ENCODE results near the gene CEP43. TPM values are rescaled to one million over a fixed set of nuclear protein-coding genes. Genes with fewer than 3 reads are reported as not detected.
"Not testable (repeated sequence)": the region's sequence is repeated elsewhere in the genome, so short reads cannot be mapped to it uniquely, and the experiment has no call there.

CEP43 gene, protein sequence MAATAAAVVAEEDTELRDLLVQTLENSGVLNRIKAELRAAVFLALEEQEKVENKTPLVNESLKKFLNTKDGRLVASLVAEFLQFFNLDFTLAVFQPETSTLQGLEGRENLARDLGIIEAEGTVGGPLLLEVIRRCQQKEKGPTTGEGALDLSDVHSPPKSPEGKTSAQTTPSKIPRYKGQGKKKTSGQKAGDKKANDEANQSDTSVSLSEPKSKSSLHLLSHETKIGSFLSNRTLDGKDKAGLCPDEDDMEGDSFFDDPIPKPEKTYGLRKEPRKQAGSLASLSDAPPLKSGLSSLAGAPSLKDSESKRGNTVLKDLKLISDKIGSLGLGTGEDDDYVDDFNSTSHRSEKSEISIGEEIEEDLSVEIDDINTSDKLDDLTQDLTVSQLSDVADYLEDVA
- total RNA-seq = 10 to 100 TPM; 17.4 to 22.5 TPM
- long read RNA-seq, full-length matches to known transcripts = 34 of 48 reads
- long read RNA-seq, partial matches to known transcripts = 3 of 48 reads
- long read RNA-seq, other reads (novel, unspliced or antisense) = 11 of 48 reads

DNA sequence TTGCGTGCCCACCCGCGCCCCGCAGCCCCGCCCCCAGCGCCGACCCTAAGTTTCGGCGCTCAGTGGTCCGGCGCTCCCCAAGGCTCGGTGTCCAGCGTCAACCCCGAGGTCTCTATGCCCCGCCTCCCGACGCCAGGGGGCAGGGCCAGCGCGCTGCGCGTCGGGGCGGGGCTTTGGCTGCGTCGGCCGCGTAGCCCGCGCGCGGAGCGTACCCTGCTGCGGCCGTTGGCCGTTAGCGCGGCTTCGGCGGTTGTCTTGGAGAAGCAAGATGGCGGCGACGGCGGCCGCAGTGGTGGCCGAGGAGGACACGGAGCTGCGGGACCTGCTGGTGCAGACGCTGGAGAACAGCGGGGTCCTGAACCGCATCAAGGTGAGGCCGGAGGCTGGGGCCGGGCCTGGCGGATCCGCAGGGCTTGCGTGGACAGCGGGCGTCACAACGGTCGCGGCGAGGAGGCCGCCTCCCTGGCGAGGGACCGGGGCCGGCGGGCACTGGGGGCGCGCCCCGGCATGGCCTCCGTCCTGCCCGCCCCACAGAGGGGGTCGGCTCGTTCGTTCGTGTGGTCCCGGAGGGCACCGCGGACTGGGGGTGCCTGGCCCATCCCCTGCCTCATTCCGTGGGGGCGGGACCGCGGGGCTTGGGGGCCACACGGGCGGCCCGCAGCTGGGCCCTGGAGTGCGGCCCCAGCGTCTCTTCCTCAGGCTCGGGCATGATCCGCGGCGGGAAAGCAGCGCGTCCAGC lies at the start of gene CEP43:
Gene CEP43 (plus strand): TSS at position 253 of the 739 bp plus-strand sequence. CDS start 16 bp downstream, at position 269.
- intact Hi-C loops (cut with DNase I, micrococcal nuclease) = loop anchor here in 1 of 2 donors (5.0 kb wide), 1 partner anchor 143 kb away; no protein-coding TSS in a partner anchor
- ATAC-seq (peak; percentile 91), DNase-seq (peak; percentile 94 to 95)

DNA sequence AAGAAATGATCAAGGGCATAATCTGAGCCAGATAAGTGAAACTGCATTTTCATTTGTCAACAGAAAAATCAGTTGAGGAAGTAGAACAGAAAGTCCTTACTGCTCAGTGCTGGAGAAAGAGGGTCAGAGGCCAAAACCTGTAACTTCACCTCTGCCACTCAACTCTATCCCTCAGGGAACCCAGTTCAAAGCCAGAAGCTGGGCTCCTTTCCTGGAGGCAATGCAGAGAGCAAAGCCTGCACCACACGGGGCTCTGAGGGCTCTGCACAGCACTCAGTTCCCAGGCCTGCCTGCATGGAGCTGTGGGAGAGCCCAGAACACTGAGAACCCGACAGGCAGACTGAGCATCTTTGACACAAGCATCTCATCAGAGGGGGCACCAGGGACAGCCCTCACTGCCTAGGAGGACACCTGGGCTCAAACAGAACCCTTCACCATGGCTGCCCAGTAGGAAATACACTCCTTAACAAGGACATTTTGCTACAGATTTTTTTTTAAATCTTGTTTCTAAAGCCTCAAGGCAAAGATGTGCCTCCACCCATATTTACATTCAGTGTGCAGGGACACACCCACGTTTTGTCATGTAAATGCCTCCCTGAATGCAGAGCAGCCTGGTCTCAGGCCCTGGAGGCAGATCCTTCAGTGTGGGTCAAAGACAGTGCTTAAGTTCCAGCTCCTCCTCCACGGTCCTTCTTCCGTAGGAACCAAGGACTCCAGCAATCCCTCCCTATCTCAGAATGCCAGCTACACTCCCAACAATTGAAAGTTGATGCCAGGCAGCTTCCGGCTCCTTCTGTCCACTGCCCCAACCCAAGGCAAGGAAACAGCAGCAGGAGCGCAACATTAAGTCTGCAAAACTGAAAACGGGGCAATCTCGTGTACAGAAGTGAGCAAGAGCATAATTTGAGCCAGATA lies 49.4 kb upstream of the CEP43 start:
- intact Hi-C loops (cut with DNase I, micrococcal nuclease) = no loop called here
- ATAC-seq (peak; percentile 86), DNase-seq (peak in 1 of 2 donors; percentile 37)

DNA sequence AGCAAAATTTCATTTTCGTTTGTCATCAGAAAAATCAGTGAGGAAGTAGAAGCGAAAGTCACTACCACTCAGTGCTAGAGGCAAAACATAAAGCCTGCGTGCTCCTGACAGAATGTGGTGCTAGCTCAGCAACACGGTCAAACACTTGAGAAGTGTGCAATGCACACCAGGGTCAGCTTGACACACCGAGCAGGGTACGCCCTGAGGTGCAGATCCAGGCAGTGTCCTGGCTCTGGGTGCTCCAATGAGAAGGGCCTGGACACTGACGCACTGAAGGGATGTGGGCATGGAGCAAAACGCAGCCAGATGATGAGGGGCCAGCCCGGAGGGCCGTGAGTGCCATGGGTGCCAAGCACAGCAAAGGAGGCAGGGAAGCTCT lies 48.8 kb upstream of the CEP43 start:
- ATAC-seq = peak; percentile 1
- no peak for DNase-seq
- intact Hi-C loops (cut with DNase I, micrococcal nuclease) = no loop called here

DNA sequence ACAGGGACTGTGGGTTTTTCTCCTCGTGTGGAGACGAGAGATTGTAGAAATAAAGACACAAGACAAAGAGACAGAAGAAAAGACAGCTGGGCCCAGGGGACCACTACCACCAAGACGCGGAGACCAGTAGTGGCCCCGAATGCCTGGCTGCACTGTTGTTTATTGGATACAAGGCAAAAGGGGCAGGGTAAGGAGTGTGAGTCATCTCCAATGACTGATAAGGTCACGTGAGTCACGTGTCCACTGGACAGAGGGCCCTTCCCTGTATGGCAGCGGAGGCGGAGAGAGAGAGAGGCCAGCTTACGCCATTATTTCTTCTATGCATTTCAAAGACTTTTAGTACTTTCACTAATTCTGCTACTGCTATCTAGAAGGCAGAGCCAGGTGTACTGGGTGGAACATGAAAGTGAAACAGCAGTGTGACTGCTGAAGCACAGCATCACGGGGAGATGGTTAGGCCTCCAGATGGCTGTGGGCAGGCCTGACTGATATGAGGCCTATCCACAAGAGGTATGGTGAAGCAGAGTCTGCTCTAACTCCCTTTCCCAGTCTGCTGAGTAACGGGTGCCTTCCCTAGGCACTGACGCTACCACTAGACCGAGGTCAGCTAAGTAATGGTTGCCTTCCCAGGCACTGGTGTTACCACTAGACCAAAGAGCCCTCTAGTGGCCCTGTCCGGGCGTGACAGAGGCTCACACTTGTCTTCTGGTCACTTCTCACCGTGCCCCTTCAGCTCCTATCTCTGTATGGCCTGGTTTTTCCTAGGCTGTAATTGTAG lies 48.1 kb upstream of the CEP43 start:
- intact Hi-C loops (cut with DNase I, micrococcal nuclease); ATAC-seq: not testable (repeated sequence)
- DNase-seq = peak; percentile 59 to 82

DNA sequence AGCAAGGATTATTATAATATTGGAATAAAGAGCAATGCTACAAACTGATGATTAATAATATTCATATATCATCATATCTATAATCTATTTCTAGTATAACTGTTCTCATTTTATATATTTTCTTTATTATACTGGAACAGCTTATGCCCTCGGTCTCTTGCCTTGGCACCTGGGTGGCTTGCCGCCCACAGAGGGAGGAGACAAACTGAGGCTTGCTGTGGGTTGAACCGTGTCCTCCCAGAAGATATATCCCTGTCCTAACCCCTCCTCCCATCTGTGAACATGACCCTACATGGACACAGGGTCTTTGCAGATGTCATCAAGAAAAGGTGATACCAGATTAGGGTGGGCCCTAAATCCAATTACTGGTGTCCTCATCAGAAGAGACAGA lies 47.5 kb upstream of the CEP43 start:
- intact Hi-C loops (cut with DNase I, micrococcal nuclease) = no loop called here
- no peak for ATAC-seq
- no peak for DNase-seq

DNA sequence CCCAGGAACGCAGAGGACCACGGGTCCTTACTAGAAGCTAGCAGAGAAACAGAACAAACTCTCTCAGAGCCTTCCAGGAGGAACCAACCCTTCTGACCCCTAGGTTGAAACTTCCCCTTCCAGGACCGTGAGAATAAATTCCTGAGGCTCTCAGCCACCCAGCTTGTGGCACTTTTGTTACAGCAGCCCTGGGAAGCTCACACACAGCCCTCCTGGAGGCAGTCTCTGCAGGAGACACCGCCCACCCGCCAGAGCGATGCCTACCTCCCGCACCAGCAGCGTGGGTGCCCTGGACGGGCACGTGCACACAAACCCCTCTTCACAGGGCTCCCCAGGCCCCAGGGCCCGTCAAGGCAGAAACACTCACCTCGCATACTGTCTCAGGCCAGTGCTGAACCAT lies 47.1 kb upstream of the CEP43 start:
- DNase-seq (no peak), ATAC-seq (no peak)
- intact Hi-C loops (cut with DNase I, micrococcal nuclease) = no loop called here

DNA sequence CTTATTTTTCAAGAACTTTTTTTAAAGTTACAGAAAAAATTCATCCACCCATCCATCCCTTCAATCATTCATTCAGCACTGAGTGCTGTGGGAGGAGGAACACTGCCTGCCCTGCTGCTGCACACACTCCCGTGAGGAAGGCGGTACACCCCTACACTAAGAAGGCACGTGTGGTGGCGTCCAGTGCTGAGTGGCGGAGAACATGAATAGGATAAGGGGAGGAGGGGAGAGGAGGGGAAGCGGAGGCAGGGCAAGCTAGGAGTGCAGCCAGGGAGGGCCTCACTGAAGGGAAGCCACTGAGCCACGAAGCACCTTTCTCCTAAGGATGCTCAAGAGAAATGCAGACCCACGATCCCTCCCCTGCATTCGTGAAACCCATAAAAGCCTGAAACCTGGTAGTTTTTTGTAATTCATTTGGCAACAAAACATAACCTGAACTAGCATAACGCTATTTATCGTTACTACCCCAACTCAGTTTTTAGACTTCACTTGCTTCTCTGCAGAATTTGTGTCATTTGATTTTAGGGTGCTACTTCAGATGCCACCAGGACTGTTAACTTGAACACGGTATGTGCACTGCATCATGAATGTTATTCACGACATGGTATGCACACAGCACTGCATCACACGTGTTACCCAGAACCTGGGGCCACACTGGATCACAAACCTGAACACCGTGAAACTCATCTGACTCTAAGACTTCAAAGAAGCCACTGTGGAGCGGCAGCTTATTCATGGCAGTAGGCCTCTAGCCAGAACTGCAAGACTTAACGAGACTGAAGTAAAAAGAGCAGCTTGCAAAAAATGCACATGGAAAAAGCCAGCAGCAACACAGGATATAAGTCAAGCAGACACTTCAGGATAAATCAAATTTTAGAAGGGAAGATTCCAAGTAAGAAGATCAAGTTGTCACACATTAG lies 46.4 kb upstream of the CEP43 start:
- intact Hi-C loops (cut with DNase I, micrococcal nuclease) = no loop called here
- DNase-seq (no peak), ATAC-seq (no peak)

DNA sequence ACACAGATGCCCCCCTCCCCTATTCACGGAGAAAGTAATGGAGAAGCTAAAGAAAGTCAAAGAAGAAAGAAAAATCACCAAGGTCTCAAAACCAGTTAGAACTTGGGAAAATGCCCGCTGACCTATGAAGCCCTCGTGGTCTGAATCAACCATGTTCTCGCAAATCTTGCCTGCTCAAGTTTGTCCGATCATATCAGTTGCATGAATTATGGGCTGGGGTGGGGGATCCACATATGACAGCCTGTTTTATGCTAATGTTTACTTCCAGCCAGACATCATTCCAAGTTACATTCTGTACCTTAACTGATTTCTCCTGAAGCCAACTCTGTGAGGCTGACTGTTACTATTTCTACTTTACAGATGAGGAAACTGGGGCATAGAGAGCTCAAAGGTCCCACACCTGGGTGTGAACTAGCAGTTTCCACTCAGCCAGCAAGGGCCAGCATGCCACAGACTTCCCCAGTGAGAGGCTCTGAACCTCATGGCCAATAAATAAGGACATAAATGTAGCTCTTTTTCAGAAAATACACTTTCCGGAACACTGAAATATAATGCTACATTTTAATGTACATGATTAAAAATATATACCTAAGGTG lies 45.0 kb upstream of the CEP43 start:
- DNase-seq = no peak
- ATAC-seq = no peak
- intact Hi-C loops (cut with DNase I, micrococcal nuclease) = no loop called here

DNA sequence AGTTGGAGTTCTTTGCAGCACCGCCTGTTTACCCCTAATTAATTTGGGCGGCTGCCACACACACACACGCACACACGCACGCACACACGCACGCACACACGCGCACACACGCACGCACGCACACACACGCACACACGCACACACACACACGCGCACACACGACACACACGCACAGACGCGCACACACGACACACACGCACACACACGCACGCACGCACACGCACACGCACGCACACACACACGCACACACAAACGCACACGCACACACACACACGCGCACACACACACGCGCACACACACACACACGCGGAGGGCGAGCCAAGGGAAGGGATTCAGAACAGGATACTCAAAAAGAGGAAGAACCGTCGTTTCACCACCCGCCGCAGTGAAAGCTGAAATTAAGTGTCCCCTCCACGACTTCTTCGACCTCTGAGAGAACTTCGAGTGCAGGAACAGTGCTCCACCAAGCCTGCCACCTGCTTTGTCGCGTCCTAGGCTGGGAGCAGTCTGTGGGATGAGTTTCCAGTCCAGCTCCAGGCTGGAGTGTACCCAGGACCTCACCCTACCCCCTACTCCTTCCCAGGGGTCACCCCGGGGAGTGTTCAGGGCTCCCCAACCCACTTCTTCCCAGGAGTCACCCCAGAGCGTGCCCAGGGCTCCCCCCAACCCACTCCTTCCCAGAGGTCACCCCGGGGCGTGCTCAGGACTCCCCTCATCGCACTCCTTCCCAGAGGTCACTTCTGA lies 43.9 kb upstream of the CEP43 start:
- ATAC-seq = peak; percentile 12
- DNase-seq = peak; percentile 56 to 60
- intact Hi-C loops (cut with DNase I, micrococcal nuclease) = no loop called here

DNA sequence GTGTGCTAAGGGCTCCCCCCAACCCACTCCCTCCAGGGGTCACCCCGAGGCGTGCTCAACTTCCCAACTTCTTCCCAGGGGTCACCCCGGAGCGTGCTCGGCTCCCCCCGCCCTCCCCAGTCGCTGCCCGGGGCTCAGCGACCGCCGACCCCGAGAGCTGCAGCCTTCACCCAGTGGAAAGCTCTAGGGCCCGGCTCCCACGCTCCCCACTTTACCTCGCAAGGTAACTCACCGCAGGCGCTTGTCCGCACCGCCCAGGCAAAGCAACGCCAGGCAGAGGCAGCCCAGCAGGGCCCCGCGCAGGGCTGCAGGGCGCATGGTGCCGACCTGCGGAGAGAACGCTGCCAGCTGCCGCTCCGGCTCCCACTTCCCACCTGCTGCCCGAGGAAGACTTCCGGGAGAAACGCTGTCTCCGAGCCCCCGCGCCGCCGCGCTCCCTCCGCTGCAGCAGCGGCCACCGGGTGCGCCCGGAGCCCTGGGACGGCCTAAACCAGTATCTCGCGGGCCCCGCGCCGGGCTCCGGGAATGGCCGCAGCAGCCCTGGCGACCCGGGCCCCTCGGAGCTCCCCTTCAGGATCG lies 43.2 kb upstream of the CEP43 start:
- intact Hi-C loops (cut with DNase I, micrococcal nuclease) = no loop called here
- no peak for DNase-seq
- peak; percentile 41 for ATAC-seq

DNA sequence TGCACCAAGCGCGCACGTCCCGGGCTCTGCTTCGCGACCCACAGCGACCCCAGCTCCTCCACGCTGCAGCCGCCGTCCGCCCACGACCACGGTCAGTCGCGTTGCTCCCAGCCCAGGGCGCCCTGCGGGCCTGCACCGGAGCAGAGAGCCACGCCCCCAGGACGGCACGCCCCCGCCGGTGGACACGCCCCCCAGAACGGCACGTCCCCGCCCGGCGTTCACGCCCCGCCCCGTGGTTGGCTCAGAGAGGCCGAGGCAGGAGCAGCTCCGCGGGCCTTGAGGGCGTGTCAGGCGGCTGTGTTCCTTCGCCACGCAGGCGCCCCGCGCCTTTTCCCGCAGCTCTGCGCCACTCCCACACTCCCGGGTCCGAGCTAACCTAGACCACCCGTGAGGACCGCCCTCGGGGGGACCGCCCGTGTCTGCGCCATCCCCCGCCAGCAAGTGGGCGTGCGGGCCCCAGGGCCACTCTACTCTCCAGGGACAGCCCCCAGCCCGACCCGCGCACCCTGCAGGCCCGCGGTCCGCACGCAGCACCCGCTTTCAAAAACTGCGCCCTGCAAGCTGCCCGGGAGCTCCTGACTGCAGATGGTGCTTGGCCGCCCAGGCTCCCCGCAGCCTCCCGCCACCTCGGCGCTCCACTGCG lies 42.6 kb upstream of the CEP43 start, which contains the start of gene RNASET2:
Gene RNASET2 (minus strand): TSS at position 107 of the 643 bp plus-strand sequence. CDS start 368 bp downstream, outside the sequence.
- DNase-seq (peak; percentile 97 to 100), ATAC-seq (peak; percentile 92)
- intact Hi-C loops (cut with DNase I, micrococcal nuclease) = no loop called here

DNA sequence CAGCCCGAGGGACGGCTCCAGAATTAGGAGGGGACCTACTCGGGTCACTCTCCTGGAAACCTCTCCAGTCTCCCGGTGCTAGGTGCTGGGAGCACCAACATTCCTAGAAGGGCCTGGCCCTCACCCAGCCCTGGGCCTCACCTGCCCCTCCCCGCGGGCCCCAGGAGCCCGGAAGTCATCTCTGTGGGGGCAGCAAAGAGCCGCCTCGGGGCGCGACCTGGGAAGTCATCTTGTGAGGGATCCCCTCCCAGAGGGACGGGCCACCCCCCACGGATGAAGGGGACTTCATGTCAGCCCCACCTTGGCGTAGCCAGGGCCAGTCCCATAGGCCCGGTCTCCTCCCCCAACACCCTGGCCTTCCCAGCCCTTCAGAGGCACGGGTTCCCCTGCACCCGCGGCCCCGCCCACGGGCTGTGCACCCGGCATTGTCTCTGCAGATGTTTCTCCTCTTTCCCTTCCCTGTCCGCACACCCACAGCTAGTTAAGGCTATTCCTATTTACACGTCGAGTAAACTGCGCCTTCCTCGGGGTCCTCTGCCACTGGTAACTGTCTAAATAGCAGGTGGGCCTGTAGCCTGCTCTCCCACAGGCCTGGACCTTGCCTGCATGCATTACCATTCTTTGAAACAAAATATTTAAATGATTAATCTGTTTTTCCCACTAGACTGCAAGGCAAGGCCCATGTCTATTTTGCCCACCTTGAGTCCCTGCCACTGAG lies 42.0 kb upstream of the CEP43 start:
- intact Hi-C loops (cut with DNase I, micrococcal nuclease) = no loop called here
- ATAC-seq (peak; percentile 64), DNase-seq (peak; percentile 75 to 80)

DNA sequence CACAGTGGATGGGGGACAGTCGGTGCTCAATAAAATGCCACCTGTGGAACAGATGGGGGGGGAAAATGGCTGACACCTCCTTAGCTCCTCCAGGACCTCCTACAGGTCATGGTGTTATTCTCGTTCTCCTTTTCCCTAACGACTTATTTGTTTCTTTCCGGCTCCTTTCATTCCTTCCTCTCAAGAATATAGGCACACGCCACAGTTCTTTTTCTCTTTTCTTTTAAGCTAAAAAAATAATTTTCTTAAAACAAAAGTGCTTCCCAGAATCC lies 41.5 kb upstream of the CEP43 start:
- ATAC-seq = no peak
- DNase-seq = no peak
- intact Hi-C loops (cut with DNase I, micrococcal nuclease) = no loop called here

DNA sequence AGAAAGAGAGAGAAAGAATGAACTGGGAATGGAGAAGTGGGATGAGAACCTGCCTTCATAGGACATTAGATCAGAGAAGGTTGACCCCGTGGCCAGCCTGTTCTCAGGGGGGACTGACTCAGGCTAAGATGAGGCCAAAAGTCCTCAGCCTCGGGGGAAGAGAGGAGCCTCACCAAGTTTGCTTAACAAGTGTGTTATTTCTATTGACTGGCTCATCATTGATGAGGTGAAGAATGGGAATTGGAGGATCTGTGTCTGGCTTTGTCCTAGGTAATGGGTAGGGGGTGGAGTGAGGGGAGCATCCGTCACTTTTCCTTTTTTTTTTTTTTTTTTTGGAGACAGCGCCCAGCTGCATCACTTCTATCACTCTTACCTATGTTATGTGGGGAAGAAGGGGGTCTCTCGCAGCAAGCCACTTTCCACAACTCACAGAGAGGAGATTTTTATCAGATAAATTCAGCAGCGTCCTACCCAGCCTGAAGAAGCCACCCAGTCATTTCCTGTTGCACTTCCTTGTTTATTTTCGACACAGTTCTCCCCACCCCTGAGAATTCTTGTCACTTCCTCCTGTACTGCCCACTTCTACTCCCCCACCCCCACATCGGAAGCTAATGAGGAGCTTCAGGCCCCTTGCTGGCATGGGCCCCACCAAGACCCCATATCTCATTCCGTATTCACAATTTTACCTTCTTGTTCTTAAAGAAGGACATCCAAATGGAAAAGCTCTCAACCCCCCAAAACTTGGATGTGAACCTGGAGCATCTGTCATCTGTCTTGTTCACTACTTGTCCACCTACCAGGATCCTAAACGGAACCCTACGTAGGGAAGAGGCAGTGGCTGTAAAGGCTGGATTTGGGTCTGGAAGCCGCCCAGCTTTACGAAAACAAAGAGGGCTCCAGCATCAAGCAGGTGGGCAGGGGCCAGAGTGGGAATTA lies 40.0 kb upstream of the CEP43 start:
- no peak for ATAC-seq
- intact Hi-C loops (cut with DNase I, micrococcal nuclease) = no loop called here
- peak; percentile 58 to 64 for DNase-seq

Data from left colon (tissue), 2 donors.